GM12892 (cell line): ENCODE data around the gene RCCD1.

Experiments used
- POLR2A ChIP-seq: IDR thresholded peaks from 2 replicates; pipeline ENCODE4 v1.6.1; 2011; ENCODE audit warnings: low read depth, low read length, control low read depth
- POLR2AphosphoS5 ChIP-seq: IDR thresholded peaks from 2 replicates; pipeline ENCODE4 v1.6.1; 2011; ENCODE audit warnings: low read depth, low read length, control low read depth
- TAF1 ChIP-seq: IDR thresholded peaks from 2 replicates; pipeline ENCODE4 v1.6.1; 2011; ENCODE audit warnings: low read depth, mild to moderate bottlenecking, control low read depth, low read length, borderline replicate concordance

GRCh38 chr15:90917569-90917968, 37.1 kb upstream of the RCCD1 start:
- no peak for TF ChIP-seq POLR2A
- TF ChIP-seq POLR2AphosphoS5, result no peak
- TF ChIP-seq TAF1, result no peak
